Trophoblast cell (in vitro differentiated cells and primary cell): Measurements from ENCODE around the gene SPC25.

Experiments used
- DNase-seq, 2 donors: peaks; one replicate each; pipeline ENCODE4 v3.0.0-alpha.2; 2016
- H2AFZ ChIP-seq: 2 replicates; pipeline ENCODE4 v1.6.1; 2013; ENCODE audit warnings: low read length, moderate library complexity, mild to moderate bottlenecking; ENCODE audit not compliant: insufficient read depth, poor library complexity
- H2AK5ac ChIP-seq: 2 replicates; pipeline ENCODE4 v1.6.1; 2013; ENCODE audit warnings: mild to moderate bottlenecking, low read length
- H2BK120ac ChIP-seq: 2 replicates; pipeline ENCODE4 v1.6.1; 2013; ENCODE audit warnings: low read length, mild to moderate bottlenecking, moderate library complexity; ENCODE audit not compliant: insufficient read depth, poor library complexity
- H2BK12ac ChIP-seq: 2 replicates; pipeline ENCODE4 v1.6.1; 2013; ENCODE audit warnings: mild to moderate bottlenecking, low read length, moderate library complexity
- H2BK5ac ChIP-seq: 2 replicates; pipeline ENCODE4 v1.6.1; 2013; ENCODE audit warnings: low read length, low read depth, moderate library complexity, mild to moderate bottlenecking; ENCODE audit not compliant: poor library complexity
- H3K14ac ChIP-seq: 2 replicates; pipeline ENCODE4 v1.6.1; 2013; ENCODE audit warnings: mild to moderate bottlenecking, low read length
- H3K18ac ChIP-seq: 2 replicates; pipeline ENCODE4 v1.6.1; 2013; ENCODE audit warnings: mild to moderate bottlenecking, low read length
- H3K23ac ChIP-seq: 2 replicates; pipeline ENCODE4 v1.6.1; 2013; ENCODE audit warnings: low read length
- H3K27ac ChIP-seq: 2 replicates; pipeline ENCODE4 v1.5.1; 2013; ENCODE audit warnings: low read depth, mild to moderate bottlenecking, inconsistent platforms, low read length, moderate library complexity
- H3K27me3 ChIP-seq: 2 replicates; pipeline ENCODE4 v1.6.1; 2013; ENCODE audit warnings: inconsistent platforms, mild to moderate bottlenecking, low read length, moderate library complexity; ENCODE audit not compliant: insufficient read depth
- H3K36me3 ChIP-seq, 2 experiments: 1 replicate in 1 of 2; 2 replicates in 1 of 2; pipeline ENCODE4 v1.6.1; 2013; ENCODE audit warnings: low read length in 2 of 2, mild to moderate bottlenecking in 2 of 2, moderate library complexity in 1 of 2; ENCODE audit not compliant: insufficient read depth in 2 of 2, control insufficient read depth in 1 of 2
- H3K4ac ChIP-seq: 2 replicates; pipeline ENCODE4 v1.6.1; 2013; ENCODE audit warnings: low read depth, mild to moderate bottlenecking, low read length, moderate library complexity
- H3K4me1 ChIP-seq, 2 experiments: 1 replicate in 1 of 2; 2 replicates in 1 of 2; pipeline ENCODE4 v1.6.1; 2013; ENCODE audit warnings: low read length in 2 of 2, mild to moderate bottlenecking in 2 of 2, moderate library complexity in 1 of 2; ENCODE audit not compliant: insufficient read depth in 2 of 2, control insufficient read depth in 1 of 2
- H3K4me2 ChIP-seq: 2 replicates; pipeline ENCODE4 v1.6.1; 2013; ENCODE audit warnings: inconsistent platforms, mild to moderate bottlenecking, low read length, moderate library complexity
- H3K4me3 ChIP-seq: 2 replicates; pipeline ENCODE4 v1.5.1; 2013; ENCODE audit warnings: mild to moderate bottlenecking, low read depth, low read length, inconsistent platforms
- H3K79me1 ChIP-seq: one replicate; pipeline ENCODE4 v1.6.1; 2013; ENCODE audit warnings: low read length
- H3K79me2 ChIP-seq: 2 replicates; pipeline ENCODE4 v1.6.1; 2013; ENCODE audit warnings: low read length, mild to moderate bottlenecking; ENCODE audit not compliant: control insufficient read depth, insufficient read depth, poor library complexity
- H3K9ac ChIP-seq: 2 replicates; pipeline ENCODE4 v1.6.1; 2013; ENCODE audit warnings: mild to moderate bottlenecking, low read length
- H3K9me3 ChIP-seq: 2 replicates; pipeline ENCODE4 v1.6.1; 2013; ENCODE audit warnings: low read depth, mild to moderate bottlenecking, control low read depth, inconsistent platforms, low read length; ENCODE audit not compliant: insufficient read depth
- H4K12ac ChIP-seq: 2 replicates; pipeline ENCODE4 v1.6.1; 2013; ENCODE audit warnings: low read depth, mild to moderate bottlenecking, low read length, moderate library complexity
- H4K8ac ChIP-seq: 2 replicates; pipeline ENCODE4 v1.6.1; 2013; ENCODE audit warnings: low read depth, mild to moderate bottlenecking, low read length, moderate library complexity
- H4K91ac ChIP-seq: one replicate; pipeline ENCODE4 v1.6.1; 2013; ENCODE audit warnings: low read depth, mild to moderate bottlenecking, low read length, moderate library complexity
- WGBS: extraction: QIAGEN DNeasy Blood & Tissue Kit; methylation state at CpG from one replicate; pipeline ENCODE4 v1.1.7; 2013; ENCODE audit warnings: missing lambda C conversion rate; ENCODE audit not compliant: insufficient read length, insufficient coverage; ENCODE audit errors: extremely low coverage; 5-methylcytosine and 5-hydroxymethylcytosine counted together

SPC25 gene

DNA sequence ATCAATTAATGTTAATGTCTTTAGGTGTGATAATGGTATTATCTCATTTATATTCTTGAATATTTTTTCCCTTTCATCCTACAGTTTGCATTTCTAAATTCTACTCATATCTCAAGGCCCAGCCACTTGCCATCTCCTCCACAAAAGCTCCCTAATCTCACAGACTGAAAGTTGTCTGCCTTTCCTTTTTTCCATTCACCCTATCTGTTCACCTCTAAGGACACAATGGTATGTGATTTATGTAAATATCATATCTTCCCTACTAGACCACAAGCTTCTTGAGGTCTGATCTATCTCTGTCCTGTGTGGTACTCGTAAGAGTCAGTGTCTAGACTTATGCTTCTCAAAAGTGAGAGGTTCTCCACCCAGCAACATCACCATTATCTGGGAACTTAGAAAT is 3.9 kb upstream of the SPC25 start:
- Histone ChIP-seq H3K9me3 (no peaks in the 10 kb centered on the region), H3K4ac (no peak overlapping the region), H3K4me2 (no peak overlapping the region), H3K27ac (no peak overlapping the region), H3K23ac (no peak overlapping the region), H2AFZ (no peak overlapping the region), H2BK5ac (no peak overlapping the region), H3K14ac (no peak overlapping the region), H3K79me2 (peaks cover 2% of the 10 kb centered on the region), H4K12ac (no peak overlapping the region), H3K4me1 (peaks cover 0 to 5% of the 10 kb centered on the region in 2 experiments), H2BK120ac (no peak overlapping the region), H2BK12ac (no peak overlapping the region), H3K18ac (no peak overlapping the region), H4K91ac (no peak overlapping the region), H3K27me3 (no peaks in the 10 kb centered on the region), H4K8ac (no peak overlapping the region), H3K9ac (no peak overlapping the region), H3K79me1 (no peaks in the 10 kb centered on the region), H3K36me3 (no peaks in the 10 kb centered on the region), H3K4me3 (no peak overlapping the region), H2AK5ac (no peak overlapping the region)
- WGBS, result no CpG with 5 or more reads among the region's 1 CpG
- no peak for DNase-seq

DNA sequence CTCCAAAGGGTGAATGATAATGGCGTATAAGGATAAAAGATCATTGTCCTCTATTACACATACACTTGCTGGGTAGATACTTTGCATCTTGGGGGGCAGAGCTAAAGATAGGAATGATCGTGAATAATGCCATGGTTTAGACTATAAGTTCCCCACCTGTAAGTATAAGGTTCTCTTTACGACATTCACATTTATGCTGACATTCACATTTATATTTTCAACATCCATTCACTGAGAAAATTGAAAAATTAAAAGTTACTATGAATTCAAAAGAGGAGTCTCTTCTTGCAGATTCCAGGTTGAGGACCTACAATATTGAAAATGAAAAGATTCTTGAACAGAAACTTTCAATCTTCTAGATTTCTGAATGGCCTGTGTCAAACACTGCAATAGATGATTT is 2.1 kb upstream of the SPC25 start:
- Histone ChIP-seq H3K14ac (no peak overlapping the region), H3K27me3 (no peaks in the 10 kb centered on the region), H3K4me2 (no peak overlapping the region), H3K79me1 (no peaks in the 10 kb centered on the region), H3K9ac (no peak overlapping the region), H3K9me3 (peaks cover 4% of the 10 kb centered on the region), H3K4me3 (no peak overlapping the region), H2BK5ac (no peak overlapping the region), H3K4me1 (peaks cover 0 to 5% of the 10 kb centered on the region in 2 experiments), H2AK5ac (no peak overlapping the region), H3K23ac (no peak overlapping the region), H2BK120ac (no peak overlapping the region), H4K8ac (no peak overlapping the region), H3K79me2 (peaks cover 2% of the 10 kb centered on the region), H3K4ac (no peak overlapping the region), H4K91ac (no peak overlapping the region), H3K18ac (no peak overlapping the region), H4K12ac (no peak overlapping the region), H2BK12ac (no peak overlapping the region), H3K36me3 (peaks cover 3 to 5% of the 10 kb centered on the region in 2 experiments), H2AFZ (no peak overlapping the region), H3K27ac (no peak overlapping the region)
- WGBS, result no CpG with 5 or more reads among the region's 3 CpGs
- DNase-seq, result no peak

DNA sequence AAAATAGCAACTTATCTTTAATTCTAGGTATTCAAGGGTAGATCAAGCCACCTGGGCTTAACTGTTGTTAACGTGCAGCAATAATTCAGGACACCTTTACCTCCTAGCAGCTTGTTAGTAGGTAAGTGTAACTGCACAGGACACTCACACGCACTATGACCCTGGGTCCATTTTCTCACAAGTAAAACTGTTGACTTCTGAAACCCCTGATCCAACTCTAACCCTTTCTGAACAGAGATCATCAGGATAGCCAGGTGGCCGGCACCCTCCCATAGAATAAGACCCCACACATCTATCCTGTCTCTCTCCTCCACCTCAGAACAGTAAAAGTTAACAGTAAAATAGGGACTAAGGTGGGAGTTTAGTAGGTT is 610 bp downstream of the SPC25 start:
- H2AFZ ChIP-seq, result peak overlapping the region; percentile 97
- H3K36me3 ChIP-seq, result peaks cover 3 to 5% of the 10 kb centered on the region in 2 experiments
- no peak overlapping the region for H4K91ac ChIP-seq
- H3K4me1 ChIP-seq, result peaks cover 0 to 5% of the 10 kb centered on the region in 2 experiments
- no peaks in the 10 kb centered on the region for H3K79me1 ChIP-seq
- H3K79me2 ChIP-seq, result peaks cover 2% of the 10 kb centered on the region
- H3K27ac ChIP-seq, result no peak overlapping the region
- peak overlapping the region; percentile 92 for H3K4me3 ChIP-seq
- no peak overlapping the region for H3K18ac ChIP-seq
- H4K8ac ChIP-seq, result peak overlapping the region; percentile 62
- DNase-seq, result no peak
- H2BK5ac ChIP-seq, result no peak overlapping the region
- no peak overlapping the region for H2AK5ac ChIP-seq
- no peak overlapping the region for H4K12ac ChIP-seq
- H3K9me3 ChIP-seq, result peaks cover 4% of the 10 kb centered on the region
- peak overlapping the region; percentile 90 for H3K4me2 ChIP-seq
- peak overlapping the region; percentile 77 for H3K9ac ChIP-seq
- H2BK120ac ChIP-seq, result no peak overlapping the region
- H2BK12ac ChIP-seq, result no peak overlapping the region
- no CpG with 5 or more reads among the region's 3 CpGs for WGBS
- no peak overlapping the region for H3K14ac ChIP-seq
- H3K4ac ChIP-seq, result peak overlapping the region; percentile 44
- H3K23ac ChIP-seq, result no peak overlapping the region
- H3K27me3 ChIP-seq, result no peaks in the 10 kb centered on the region

DNA sequence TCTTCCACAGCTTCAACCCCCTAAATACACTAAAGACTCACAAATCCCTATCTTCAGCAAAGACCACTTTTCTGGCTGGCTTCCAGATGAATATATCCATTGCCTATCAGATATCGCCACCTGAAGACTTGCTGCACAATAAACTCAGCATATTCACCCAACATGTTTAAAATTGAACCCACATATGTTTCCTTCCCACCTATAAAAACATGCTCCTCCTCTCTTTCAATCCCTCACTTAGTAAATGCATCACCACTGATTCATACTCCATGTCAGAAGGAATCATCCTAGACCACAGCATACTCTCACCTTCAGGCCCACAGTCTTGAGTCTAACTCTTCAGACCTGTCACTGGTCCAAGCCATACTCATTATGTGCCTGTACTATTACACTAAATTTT is 5.3 kb downstream of the SPC25 start:
- Histone ChIP-seq H2AFZ (no peak overlapping the region), H2AK5ac (no peak overlapping the region), H3K14ac (no peak overlapping the region), H3K27ac (no peak overlapping the region), H3K79me1 (no peaks in the 10 kb centered on the region), H3K23ac (no peak overlapping the region), H3K36me3 (peaks cover 3 to 8% of the 10 kb centered on the region in 2 experiments), H3K18ac (no peak overlapping the region), H2BK12ac (no peak overlapping the region), H3K4ac (no peak overlapping the region), H4K12ac (no peak overlapping the region), H3K79me2 (peaks cover under 1% of the 10 kb centered on the region), H2BK5ac (no peak overlapping the region), H3K4me1 (peaks cover 0 to 5% of the 10 kb centered on the region in 2 experiments), H3K9me3 (peaks cover 4% of the 10 kb centered on the region), H3K4me3 (no peak overlapping the region), H3K9ac (no peak overlapping the region), H3K27me3 (no peaks in the 10 kb centered on the region), H3K4me2 (no peak overlapping the region), H4K91ac (no peak overlapping the region), H4K8ac (no peak overlapping the region), H2BK120ac (no peak overlapping the region)
- WGBS, result no CpG with 5 or more reads among the region's 1 CpG
- no peak for DNase-seq
